T-helper 17 cell (primary cell): Measurements from ENCODE around the gene HNRNPF. TPM values are rescaled to one million over a fixed set of nuclear protein-coding genes. Genes with fewer than 3 reads are reported as not detected.
"Not testable (repeated sequence)": the region's sequence is repeated elsewhere in the genome, so short reads cannot be mapped to it uniquely, and the experiment has no call there.

Experiments used
- ATAC-seq: fragments of 150-1000 bp; cut with Tn5 transposase; 2 replicates; pipeline ENCODE4 v1.10.0; 2021; ENCODE audit warnings: mild to moderate bottlenecking, moderate library complexity
- DNase-seq, 3 donors: peaks; one replicate each; pipeline versions ENCODE4 v3.0.0 to v3.0.0-alpha.2; 2020 to 2021
- H3K9me3 ChIP-seq: one replicate; pipeline ENCODE4 v1.7.0; 2013; ENCODE audit warnings: low read length, mild to moderate bottlenecking; ENCODE audit not compliant: control insufficient read depth, poor library complexity, severe bottlenecking
- H3K27ac Mint-ChIP-seq: one replicate; pipeline ENCODE4 v1.8.0; 2022; ENCODE audit warnings: mild to moderate bottlenecking, moderate library complexity, mixed read lengths
- H3K27me3 Mint-ChIP-seq: one replicate; pipeline ENCODE4 v1.8.0; 2022; ENCODE audit warnings: mixed read lengths
- H3K36me3 Mint-ChIP-seq: one replicate; pipeline ENCODE4 v1.8.0; 2022; ENCODE audit warnings: low read depth, mixed read lengths
- H3K4me1 Mint-ChIP-seq: one replicate; pipeline ENCODE4 v1.8.0; 2022; ENCODE audit warnings: mild to moderate bottlenecking, mixed read lengths
- H3K4me3 Mint-ChIP-seq: one replicate; pipeline ENCODE4 v1.8.0; 2022; ENCODE audit warnings: mild to moderate bottlenecking, moderate library complexity, mixed read lengths
- total RNA-seq, 4 donors: library from RNA in 2 of 4; stranded (reverse) in 2 of 4; gene quantifications; one replicate each; pipeline ENCODE4 v1.2.3 and lab custom pipeline; 2022 to 2026

The HNRNPF gene
- 100 to 1,000 TPM; 131 to 144 TPM for total RNA-seq
- 197 to 370 reads per million in 2 donors for total RNA-seq (lab: John Stamatoyannopoulos, UW)

GRCh38 chr10:43408710-43409384 is at the start of gene HNRNPF:
HNRNPF (minus strand) TSS chr10:43409186; CDS start chr10:43387884, 21,302 bp downstream.
- H3K27me3 Mint-ChIP-seq: no peaks in the 10 kb centered on the region
- peaks cover 29% of the 10 kb centered on the region for H3K4me1 Mint-ChIP-seq
- H3K27ac Mint-ChIP-seq: peak within 1 kb of the TSS; percentile 100
- H3K9me3 ChIP-seq: no peaks in the 10 kb centered on the region
- ATAC-seq (peak; percentile 78), DNase-seq (peak; percentile 92 to 94 (median 93))
- peaks cover 2% of the 10 kb centered on the region for H3K36me3 Mint-ChIP-seq
- H3K4me3 Mint-ChIP-seq: peak within 1 kb of the TSS; percentile 97

DNA sequence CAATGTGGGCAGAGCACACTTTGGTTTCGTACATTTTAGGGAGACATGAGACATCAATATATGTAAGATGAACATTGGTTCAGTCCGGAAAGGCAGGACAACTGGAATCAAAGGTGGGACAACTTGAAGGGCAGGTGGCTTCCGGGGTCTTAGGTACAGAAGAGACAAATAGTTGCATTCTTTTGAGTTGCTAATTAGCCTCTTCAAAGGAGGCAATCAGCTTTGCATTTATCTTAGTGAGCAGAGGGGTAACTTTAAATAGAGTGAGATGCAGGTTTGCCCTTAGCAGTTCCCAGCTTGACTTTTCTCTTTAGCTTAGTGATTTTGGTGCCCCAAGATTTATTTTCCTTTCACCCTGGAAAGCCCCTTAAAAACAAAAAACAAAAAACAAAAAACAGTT is 49.2 kb upstream of the HNRNPF start:
- no peak for ATAC-seq
- Mint-ChIP-seq H3K27me3 (no peaks in the 10 kb centered on the region), H3K4me3 (no peak overlapping the region), H3K4me1 (peaks cover 30% of the 10 kb centered on the region), H3K27ac (peak overlapping the region; percentile 89), H3K36me3 (no peaks in the 10 kb centered on the region)
- DNase-seq: no peak
- H3K9me3 ChIP-seq: no peaks in the 10 kb centered on the region

- not testable (repeated sequence) for H3K27me3 Mint-ChIP-seq, H3K9me3 ChIP-seq, H3K36me3 Mint-ChIP-seq, ATAC-seq, DNase-seq
- Mint-ChIP-seq H3K4me3 (peak overlapping the region; percentile 96), H3K27ac (peak overlapping the region; percentile 98), H3K4me1 (peaks cover 42% of the 10 kb centered on the region)
Observed at GRCh38 chr10:43456561-43456960, 47.6 kb upstream of the HNRNPF start.

DNA sequence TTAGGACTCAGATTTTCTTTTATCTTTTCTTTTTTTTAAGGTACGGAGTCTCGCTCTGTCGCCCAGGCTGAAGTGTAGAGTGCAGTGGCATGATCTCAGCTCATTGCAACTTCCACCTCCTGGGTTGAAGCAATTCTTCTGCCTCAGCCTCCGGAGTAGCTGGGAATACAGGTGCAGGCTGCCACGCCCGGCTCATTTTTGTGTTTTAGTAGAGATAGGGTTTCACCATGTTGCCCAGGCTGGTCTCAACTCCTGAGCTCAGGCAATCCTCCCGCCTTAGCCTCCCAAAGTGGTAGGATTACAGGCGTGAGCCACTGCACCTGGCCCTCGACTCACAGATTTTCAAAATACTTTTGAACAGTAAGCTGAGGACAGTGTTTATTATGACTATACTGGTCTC is 45.0 kb upstream of the HNRNPF start:
- Mint-ChIP-seq H3K4me3 (peak overlapping the region; percentile 96), H3K27ac (peak overlapping the region; percentile 98), H3K4me1 (peaks cover 40% of the 10 kb centered on the region)
- not testable (repeated sequence) for H3K27me3 Mint-ChIP-seq, ATAC-seq, DNase-seq, H3K9me3 ChIP-seq, H3K36me3 Mint-ChIP-seq

DNA sequence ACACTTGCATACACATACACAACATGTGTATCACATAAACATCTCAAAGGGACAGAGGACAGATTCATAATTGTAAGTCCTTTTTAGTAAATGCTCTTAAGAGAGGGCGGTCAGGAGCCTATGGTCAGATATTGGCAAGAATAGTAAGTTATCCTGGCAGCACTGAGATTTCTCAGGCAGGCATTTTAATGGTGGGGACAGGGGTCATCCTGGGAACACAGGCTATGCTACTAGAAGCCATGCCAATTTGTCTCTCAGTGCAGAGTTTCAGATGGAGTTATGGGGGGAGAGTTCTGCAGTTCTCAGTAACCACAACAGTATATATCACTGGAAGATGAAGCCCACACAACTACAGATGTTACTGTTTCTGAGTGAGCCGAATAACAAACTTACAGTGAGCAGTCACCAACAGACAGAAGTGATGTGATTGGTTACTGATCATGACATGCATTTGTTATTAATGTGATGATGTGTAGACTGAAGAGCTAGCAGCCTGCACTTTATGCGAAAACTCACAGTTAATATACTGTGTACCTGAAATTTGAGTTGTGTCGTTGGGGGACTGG is 44.4 kb upstream of the HNRNPF start:
- DNase-seq (no peak), ATAC-seq (no peak)
- peak overlapping the region; percentile 41 for H3K4me3 Mint-ChIP-seq
- no peaks in the 10 kb centered on the region for H3K36me3 Mint-ChIP-seq
- H3K27me3 Mint-ChIP-seq: no peaks in the 10 kb centered on the region
- no peaks in the 10 kb centered on the region for H3K9me3 ChIP-seq
- H3K27ac Mint-ChIP-seq: peak overlapping the region; percentile 98
- H3K4me1 Mint-ChIP-seq: peaks cover 38% of the 10 kb centered on the region

DNA sequence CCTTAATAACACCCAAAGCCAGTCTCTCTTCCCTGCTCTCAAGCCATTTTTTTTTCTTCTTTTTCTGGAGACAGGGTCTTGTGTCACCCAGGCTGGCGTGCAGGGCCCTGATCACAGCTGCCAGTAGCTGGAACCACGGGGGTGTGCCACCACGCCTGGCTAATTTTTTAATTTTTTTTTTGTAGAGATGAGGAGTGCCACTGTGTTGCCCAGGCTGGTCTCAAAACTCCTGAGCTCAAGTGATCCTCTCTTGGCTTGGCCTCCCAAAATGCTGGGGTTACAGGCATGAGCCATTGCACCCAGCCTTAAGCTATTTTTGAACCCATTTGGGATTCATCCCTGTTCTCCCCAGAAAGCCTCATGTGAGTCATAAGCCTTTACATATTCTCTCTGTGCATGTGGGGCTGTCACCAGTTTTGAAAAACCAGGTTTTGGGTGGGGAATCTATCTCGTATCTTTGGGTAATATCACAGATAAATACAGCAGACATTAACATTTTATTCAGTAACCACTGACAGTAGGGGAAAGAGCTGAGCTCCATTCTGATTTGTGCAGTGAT is 43.4 kb upstream of the HNRNPF start:
- Mint-ChIP-seq H3K36me3 (no peaks in the 10 kb centered on the region), H3K27ac (peak overlapping the region; percentile 98), H3K4me3 (peak overlapping the region; percentile 66), H3K4me1 (peaks cover 40% of the 10 kb centered on the region), H3K27me3 (no peaks in the 10 kb centered on the region)
- no peak for DNase-seq
- no peak for ATAC-seq
- no peaks in the 10 kb centered on the region for H3K9me3 ChIP-seq

DNA sequence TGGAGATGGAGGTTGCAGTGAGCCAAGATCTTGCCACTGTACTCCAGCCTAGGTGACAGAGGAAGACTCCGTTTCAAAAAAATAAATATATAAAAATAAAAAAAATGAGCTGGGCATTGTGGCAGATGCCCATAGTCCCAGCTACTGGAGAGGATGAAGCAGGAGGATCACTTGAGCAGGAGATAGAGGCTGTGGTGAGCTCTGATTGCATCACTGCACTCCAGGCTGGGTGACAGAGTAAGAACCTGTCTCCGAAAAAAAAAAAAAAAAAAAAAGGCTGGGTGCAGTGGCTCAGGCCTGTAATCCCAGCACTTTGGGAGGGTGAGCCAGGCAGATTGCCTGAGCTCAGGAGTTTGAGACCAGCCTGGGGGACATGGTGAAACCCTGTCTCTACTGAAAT is 39.8 kb upstream of the HNRNPF start:
- no peak overlapping the region for H3K4me3 Mint-ChIP-seq
- H3K36me3 Mint-ChIP-seq: no peaks in the 10 kb centered on the region
- no peak overlapping the region for H3K27ac Mint-ChIP-seq
- DNase-seq: no peak
- H3K9me3 ChIP-seq: no peaks in the 10 kb centered on the region
- ATAC-seq: no peak
- peaks cover 24% of the 10 kb centered on the region for H3K4me1 Mint-ChIP-seq
- H3K27me3 Mint-ChIP-seq: no peaks in the 10 kb centered on the region

GRCh38 chr10:43446219-43447017 is 37.4 kb upstream of the HNRNPF start:
- H3K36me3 Mint-ChIP-seq, DNase-seq, H3K4me1 Mint-ChIP-seq, H3K27ac Mint-ChIP-seq, H3K9me3 ChIP-seq, H3K27me3 Mint-ChIP-seq, ATAC-seq: not testable (repeated sequence)
- H3K4me3 Mint-ChIP-seq: peak overlapping the region; percentile 28

GRCh38 chr10:43444897-43445466 is 36.0 kb upstream of the HNRNPF start:
- no peaks in the 10 kb centered on the region for H3K36me3 Mint-ChIP-seq
- DNase-seq (no peak), ATAC-seq (no peak)
- H3K27me3 Mint-ChIP-seq: no peaks in the 10 kb centered on the region
- peaks cover 4% of the 10 kb centered on the region for H3K4me1 Mint-ChIP-seq
- no peaks in the 10 kb centered on the region for H3K9me3 ChIP-seq
- H3K4me3 Mint-ChIP-seq: peak overlapping the region; percentile 41
- no peak overlapping the region for H3K27ac Mint-ChIP-seq

DNA sequence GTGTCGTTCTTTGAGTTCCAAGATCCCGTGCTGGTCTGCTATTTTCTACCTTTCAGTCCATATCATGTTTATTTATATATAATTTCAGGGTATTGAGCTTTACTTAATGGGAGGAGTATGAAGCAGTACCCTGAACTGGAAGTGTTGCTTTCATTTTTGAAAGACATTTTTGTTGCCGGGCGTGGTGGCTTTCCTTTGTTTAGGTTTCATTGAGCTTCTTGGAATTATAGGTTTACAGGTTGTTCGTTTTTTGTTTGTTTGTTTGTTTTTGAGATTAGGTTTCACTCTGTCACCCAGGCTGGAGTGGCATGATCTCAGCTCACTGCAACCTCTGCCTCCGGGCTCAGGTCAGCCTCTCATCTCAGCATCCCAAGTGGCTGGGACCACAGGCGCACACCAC is 35.3 kb upstream of the HNRNPF start:
- Mint-ChIP-seq H3K4me1 (peaks cover 7% of the 10 kb centered on the region), H3K36me3 (peaks cover 2% of the 10 kb centered on the region), H3K27ac (peak overlapping the region; percentile 19), H3K4me3 (no peak overlapping the region), H3K27me3 (no peaks in the 10 kb centered on the region)
- ATAC-seq: no peak
- no peak for DNase-seq
- no peaks in the 10 kb centered on the region for H3K9me3 ChIP-seq

- no peaks in the 10 kb centered on the region for H3K27me3 Mint-ChIP-seq
- DNase-seq (no peak), ATAC-seq (no peak)
- no peak overlapping the region for H3K4me3 Mint-ChIP-seq
- no peaks in the 10 kb centered on the region for H3K9me3 ChIP-seq
- peaks cover 14% of the 10 kb centered on the region for H3K4me1 Mint-ChIP-seq
- H3K27ac Mint-ChIP-seq: no peak overlapping the region
- H3K36me3 Mint-ChIP-seq: peaks cover 2% of the 10 kb centered on the region
Observed at GRCh38 chr10:43440463-43441134, 31.6 kb upstream of the HNRNPF start.

DNA sequence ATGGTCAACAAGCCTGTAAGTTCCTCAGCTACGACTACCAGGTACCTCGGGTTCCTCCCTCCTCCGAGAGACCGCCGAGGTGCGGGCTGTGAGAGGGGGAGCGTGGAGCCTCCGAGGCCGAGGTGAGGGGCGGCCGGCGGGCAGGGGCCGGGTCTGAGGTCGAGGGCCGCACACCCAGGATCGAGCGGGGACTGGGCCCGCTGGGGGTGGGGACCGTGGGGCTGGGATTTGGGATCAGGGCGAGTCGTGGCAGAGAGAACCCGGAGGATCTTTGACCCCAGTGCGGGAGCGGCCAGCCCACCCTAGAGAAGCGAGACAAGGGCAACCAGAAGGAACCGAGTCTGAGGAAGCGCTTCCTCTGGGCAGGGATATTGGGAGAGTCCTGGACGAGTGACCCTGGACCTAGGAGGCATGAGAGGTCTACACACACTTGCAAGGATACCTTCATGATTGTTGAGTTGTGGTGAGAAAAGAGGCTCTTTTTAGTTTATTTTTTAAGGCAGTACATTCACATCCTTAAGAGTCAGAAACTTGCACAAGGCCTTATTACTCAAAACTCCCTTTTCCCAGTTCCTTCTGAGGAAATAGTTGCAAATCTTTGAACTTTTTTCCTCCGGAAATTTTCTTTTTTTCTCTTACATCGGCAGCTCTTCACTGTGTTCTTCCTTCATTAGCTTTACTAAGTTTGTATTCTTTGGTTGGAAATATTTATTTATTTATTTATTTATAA is 28.3 kb upstream of the HNRNPF start:
- Mint-ChIP-seq H3K36me3 (peaks cover 2% of the 10 kb centered on the region), H3K4me3 (peak overlapping the region; percentile 93), H3K4me1 (peaks cover 14% of the 10 kb centered on the region), H3K27me3 (no peaks in the 10 kb centered on the region), H3K27ac (peak overlapping the region; percentile 97)
- ATAC-seq (peak; percentile 88), DNase-seq (no peak)
- no peaks in the 10 kb centered on the region for H3K9me3 ChIP-seq
